Endometrial microvascular endothelial cells (primary cell): ENCODE results near the gene CYP26C1. TPM values are rescaled to one million over a fixed set of nuclear protein-coding genes. Genes with fewer than 3 reads are reported as not detected.

Experiments used
- in situ Hi-C: cut with HindIII; loops from 2 replicates; pipeline ENCODE4 v1.10.0; 2017; ENCODE audit warnings: low sequenced_read_pairs, low pct_unique_long_range_greater_than_20kb; ENCODE audit errors: inconsistent ontology term
- total RNA-seq: library from RNA; depleted of rRNA; stranded (reverse); fragments of >200 nt; gene quantifications from one replicate; pipeline ENCODE4 v1.2.3, GENCODE V29; 2015; ENCODE audit errors: inconsistent ontology term

The CYP26C1 gene
- total RNA-seq, 1 donor from 2014 or later: 0.56 TPM

DNA sequence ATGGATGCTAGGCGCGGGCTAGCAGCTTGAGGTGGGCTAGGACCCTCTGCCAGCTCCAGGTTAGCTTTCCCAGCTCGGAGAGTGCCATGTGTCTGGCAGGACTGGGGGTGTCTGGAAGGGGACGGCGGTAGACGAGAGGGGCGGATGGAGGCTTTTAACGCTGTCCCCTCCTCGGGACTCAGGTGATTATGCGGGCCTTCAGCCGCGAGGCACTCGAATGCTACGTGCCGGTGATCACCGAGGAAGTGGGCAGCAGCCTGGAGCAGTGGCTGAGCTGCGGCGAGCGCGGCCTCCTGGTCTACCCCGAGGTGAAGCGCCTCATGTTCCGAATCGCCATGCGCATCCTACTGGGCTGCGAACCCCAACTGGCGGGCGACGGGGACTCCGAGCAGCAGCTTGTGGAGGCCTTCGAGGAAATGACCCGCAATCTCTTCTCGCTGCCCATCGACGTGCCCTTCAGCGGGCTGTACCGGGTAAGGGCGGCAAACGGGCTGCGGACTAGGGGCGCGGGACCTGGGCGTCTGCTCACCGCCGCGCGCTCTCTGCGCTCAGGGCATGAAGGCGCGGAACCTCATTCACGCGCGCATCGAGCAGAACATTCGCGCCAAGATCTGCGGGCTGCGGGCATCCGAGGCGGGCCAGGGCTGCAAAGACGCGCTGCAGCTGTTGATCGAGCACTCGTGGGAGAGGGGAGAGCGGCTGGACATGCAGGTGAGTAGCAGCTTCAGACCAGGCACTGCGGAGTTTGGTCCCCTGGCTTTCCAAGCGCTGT is 14.2 kb downstream of the CYP26C1 start:
- in situ Hi-C loops: no loop called here

DNA sequence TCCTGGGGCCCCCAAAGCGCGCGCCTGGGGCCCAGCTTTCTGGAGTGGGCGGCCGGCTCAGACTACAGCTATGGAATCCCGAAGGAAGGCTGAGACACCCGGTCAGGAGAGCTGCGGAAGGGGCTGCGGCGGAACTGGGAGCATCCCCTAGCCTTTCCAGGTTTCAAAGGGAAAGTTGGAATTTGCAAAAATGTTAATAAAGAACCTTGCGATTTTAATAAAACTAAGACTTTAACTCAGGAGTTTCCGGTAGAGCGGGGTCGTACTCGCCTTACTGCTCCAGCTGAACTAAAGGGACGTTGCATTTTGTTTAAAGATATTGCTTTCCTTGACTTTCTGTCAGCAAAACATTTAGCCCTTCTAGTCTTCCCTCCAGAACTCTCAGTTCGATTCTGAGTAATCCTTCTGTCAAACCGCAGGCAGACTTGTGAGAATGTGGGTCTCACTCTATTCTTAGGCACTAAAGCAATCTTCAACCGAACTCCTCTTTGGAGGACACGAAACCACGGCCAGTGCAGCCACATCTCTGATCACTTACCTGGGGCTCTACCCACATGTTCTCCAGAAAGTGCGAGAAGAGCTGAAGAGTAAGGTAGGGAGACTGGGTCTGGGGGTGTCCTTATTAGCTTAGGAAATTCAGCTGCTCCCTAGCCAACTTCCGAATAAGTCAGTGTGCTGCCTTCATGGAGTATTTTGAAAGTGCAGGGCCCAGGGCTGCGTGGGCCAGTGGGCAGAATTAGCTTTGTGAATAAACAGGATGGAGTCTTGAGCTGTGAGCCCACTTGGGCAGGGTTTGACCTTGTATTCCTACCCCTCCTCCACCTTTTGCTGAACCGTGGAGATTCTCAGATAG is 15.0 kb downstream of the CYP26C1 start:
- in situ Hi-C loops: no loop called here

- in situ Hi-C loops: no loop called here
These were observed 16.3 kb downstream of the CYP26C1 start for GRCh38 chr10:93076871-93077270.

DNA sequence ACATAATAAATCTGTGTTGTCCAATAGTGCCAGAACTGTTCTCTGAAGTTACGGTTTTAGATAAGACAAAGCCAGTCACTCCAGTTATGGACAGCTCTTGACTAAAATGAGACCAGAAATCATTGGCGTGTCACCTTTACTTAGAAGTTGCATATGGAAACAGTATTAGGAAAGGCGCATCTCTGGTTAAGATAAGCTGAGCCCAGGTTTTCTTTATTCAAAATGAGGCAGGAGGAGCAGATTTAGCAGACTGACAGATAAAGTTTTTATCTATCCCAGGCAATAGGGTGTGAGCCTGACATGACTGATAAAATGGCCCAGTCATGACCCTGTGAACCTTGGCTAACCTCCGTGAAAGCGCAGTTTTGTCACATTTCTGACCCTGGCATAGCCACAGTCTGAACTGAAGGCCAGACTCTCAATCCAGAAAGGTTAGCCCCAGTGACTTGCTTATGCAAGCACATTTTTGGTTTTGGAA is 17.3 kb downstream of the CYP26C1 start:
- in situ Hi-C loops: no loop called here

- in situ Hi-C loops: no loop called here
These were observed 19.2 kb downstream of the CYP26C1 start for GRCh38 chr10:93079663-93080349.

GRCh38 chr10:93080350-93081046 is 19.9 kb downstream of the CYP26C1 start:
- in situ Hi-C loops: no loop called here

DNA sequence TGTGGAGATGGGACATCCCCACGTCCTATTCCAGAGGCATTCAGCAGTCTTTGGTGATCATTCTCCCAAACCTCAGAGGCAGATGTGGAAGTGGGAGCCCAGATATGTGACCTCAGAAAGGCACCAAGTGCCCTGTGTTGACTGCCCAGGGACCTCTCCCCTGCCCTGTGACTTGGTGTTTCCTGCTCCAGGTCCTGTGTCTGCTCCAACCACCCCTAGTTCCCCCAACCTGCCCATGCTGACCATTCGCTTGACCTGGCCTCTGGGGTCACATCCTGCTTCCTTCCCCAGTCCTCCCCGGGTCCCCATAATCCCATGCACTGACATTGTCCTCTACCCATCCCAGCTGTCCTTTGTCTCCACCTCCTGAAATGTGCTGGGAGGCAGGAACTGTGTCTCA is 20.7 kb downstream of the CYP26C1 start:
- in situ Hi-C loops: no loop called here

- in situ Hi-C loops: no loop called here
These were observed 21.2 kb downstream of the CYP26C1 start for GRCh38 chr10:93081834-93082233.

DNA sequence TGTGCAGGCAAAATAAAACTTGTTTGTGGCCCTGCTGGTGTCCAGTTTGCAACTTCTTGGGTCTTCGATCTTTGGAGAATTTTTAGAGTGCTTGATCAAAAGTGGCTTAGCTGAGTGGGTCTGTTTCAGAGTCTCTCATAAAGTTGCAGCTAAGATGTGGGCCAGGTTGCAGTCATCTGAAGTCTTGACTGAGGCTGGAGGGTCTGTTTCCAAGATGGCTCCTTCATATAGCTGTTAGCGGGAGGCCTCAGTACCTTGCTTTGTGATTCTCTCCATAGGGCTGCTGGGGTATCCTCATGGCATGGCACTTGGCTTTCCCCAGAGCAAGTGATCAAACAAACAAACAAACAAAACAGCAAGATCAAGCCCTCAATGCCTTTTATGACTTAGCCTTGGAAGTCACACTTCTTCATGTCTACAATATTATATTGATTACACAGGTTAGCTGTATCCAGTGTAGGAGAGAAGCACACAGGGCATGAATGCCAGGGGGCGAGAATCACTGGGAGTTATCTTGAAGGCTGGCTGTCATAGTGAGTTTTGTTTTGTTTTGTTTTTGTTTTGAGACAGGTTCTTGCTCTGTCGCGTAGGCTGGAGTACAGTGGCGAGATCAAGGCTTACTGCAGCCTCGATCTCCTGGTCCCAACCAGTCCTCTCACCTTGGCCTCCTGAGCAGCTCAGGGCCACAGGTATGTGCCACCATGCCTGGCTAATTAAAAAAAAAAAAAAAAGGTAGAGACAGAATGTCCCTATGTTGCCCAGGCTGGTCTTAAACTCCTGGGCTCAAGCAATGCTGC is 23.3 kb downstream of the CYP26C1 start:
- in situ Hi-C loops: no loop called here

GRCh38 chr10:93085272-93085859 is 24.8 kb downstream of the CYP26C1 start:
- in situ Hi-C loops: no loop called here

- in situ Hi-C loops: no loop called here
These were observed 25.7 kb downstream of the CYP26C1 start for GRCh38 chr10:93086289-93086688.

DNA sequence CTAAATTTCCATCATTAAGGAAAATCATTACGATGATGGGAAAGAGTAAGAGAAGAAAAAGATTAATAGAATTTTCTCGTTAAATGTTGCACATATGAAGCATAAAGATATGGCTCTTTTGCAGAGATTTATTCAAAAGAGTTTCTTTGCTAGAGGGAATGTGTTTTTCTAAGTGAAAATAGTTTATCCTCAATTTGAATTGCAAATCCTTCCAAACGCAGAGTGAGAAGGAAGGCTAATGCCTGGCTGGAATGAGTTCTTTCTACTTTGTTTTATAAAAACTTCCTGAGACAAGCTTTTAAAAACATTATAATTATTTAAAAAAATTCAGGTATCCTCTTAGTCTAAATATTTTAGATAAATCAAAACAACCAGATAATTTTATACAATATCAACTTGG is 27.2 kb downstream of the CYP26C1 start:
- in situ Hi-C loops: no loop called here

DNA sequence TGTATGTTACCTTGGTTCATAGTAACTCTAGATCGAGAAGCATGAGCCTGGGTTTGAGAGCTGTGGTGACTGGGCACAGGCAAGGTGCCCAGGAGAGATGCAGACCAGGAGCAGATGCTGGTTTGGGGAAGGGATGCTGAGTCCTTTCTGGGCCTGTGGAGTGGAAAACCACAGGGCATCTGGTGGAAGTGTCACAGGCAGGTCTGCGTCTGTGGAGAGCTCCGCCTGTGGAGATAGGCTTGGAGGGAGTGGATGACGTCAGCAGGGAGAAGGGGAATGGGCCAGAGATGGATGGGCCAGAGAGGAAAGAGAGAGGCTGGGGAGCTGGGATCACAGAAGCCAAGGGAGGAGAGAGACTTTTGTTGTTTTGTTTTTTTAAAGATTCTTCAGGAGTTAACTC is 27.9 kb downstream of the CYP26C1 start:
- in situ Hi-C loops: no loop called here

GRCh38 chr10:93090619-93091018 is 30.0 kb downstream of the CYP26C1 start:
- in situ Hi-C loops: no loop called here

- in situ Hi-C loops: no loop called here
These were observed 31.4 kb downstream of the CYP26C1 start for GRCh38 chr10:93091960-93092359.

DNA sequence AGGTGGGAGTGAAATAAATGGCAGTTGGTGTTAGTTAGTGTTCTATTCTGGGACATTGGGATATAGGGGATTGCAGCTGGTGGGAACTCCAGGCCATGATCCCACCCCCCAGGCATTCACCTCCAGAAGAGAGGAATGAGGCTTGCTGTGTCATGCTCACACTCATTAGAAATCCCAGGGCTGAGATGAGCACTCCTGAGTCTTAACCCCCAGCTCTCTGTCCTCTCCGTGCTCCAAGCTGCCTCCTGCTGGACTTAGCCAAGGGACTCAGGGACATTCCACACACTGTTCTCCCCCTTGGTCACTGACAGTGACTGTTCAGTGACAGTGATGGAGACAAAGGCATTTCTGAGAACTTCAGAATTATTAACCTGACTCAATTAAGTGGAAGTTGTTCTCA is 34.6 kb downstream of the CYP26C1 start:
- in situ Hi-C loops: no loop called here

DNA sequence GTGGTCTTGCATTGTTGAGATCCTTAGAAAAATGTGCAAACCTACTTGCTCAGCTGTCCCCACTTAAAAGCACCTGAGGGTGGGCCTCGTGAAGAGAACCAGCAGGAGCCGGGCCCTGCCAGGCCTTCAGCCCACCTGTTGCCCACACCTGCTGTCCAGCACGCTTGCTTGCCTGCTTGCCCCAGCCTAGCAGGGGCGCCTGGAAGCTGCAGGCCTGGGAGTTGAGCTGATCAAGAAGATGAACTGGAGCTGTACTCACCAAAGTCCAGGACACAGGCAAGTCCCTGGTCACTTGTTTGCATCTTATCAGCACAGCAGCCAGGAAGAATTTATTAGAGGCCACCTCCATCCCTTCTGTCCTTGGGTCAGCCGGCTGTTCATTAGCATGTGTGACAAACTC is 36.3 kb downstream of the CYP26C1 start:
- in situ Hi-C loops: no loop called here

- in situ Hi-C loops: no loop called here
These were observed 36.8 kb downstream of the CYP26C1 start for GRCh38 chr10:93097386-93097785.
